Fibroblast of lung (primary cell): Measurements from ENCODE around the gene GAL3ST2. TPM values are rescaled to one million over a fixed set of nuclear protein-coding genes. Genes with fewer than 3 reads are reported as not detected.

ENCODE experiments used
- DNase-seq, 2 donors: peaks; one replicate each; pipeline versions ENCODE4 v3.0.0 to v3.0.0-alpha.2; 2010; ENCODE audit warnings: low read depth in 2 of 2
- H2AFZ ChIP-seq: 2 replicates; pipeline ENCODE4 v1.5.1; 2012; ENCODE audit warnings: low read length, control low read depth, inconsistent platforms
- H3K27ac ChIP-seq: 2 replicates; pipeline ENCODE4 v1.5.1; 2011; ENCODE audit warnings: low read length, control low read depth; ENCODE audit not compliant: insufficient read depth
- H3K27me3 ChIP-seq: 2 replicates; pipeline ENCODE4 v1.5.1; 2011; ENCODE audit warnings: mild to moderate bottlenecking, low read length; ENCODE audit not compliant: control insufficient read depth, insufficient read depth
- H3K36me3 ChIP-seq: 2 replicates; pipeline ENCODE4 v1.5.1; 2011; ENCODE audit warnings: low read length; ENCODE audit not compliant: control insufficient read depth, insufficient read depth
- H3K4me1 ChIP-seq: 2 replicates; pipeline ENCODE4 v1.5.1; 2011; ENCODE audit warnings: low read length; ENCODE audit not compliant: control insufficient read depth, insufficient read depth; ENCODE audit errors: extremely low read depth
- H3K4me2 ChIP-seq: 2 replicates; pipeline ENCODE4 v1.5.1; 2011; ENCODE audit warnings: low read length, control low read depth; ENCODE audit not compliant: insufficient read depth; ENCODE audit errors: extremely low read depth
- H3K4me3 ChIP-seq, 4 experiments: fragments of 200-600 bp in 1 of 4; sonication (generic) in 1 of 4; replicated peaks in 1 of 4; 2 replicates each; pipeline ENCODE4 v1.5.1; 2011 to 2016; ENCODE audit warnings: low read length in 4 of 4, low read depth in 3 of 4, mild to moderate bottlenecking in 3 of 4, control low read depth in 2 of 4, inconsistent platforms in 1 of 4, mixed read lengths in 1 of 4; ENCODE audit not compliant: insufficient read depth in 1 of 4; ENCODE audit errors: control extremely low read depth in 1 of 4
- H3K79me2 ChIP-seq: 2 replicates; pipeline ENCODE4 v1.5.1; 2012; ENCODE audit warnings: mild to moderate bottlenecking, low read length, inconsistent platforms; ENCODE audit not compliant: control insufficient read depth, insufficient read depth
- H3K9ac ChIP-seq: 2 replicates; pipeline ENCODE4 v1.5.1; 2011; ENCODE audit warnings: mild to moderate bottlenecking, low read length, control low read depth; ENCODE audit not compliant: insufficient read depth
- H3K9me3 ChIP-seq: 2 replicates; pipeline ENCODE4 v1.5.1; 2012; ENCODE audit warnings: low read depth, low read length; ENCODE audit not compliant: control insufficient read depth, insufficient read depth
- H4K20me1 ChIP-seq: 2 replicates; pipeline ENCODE4 v1.5.1; 2011; ENCODE audit warnings: low read length; ENCODE audit not compliant: control insufficient read depth, insufficient read depth; ENCODE audit errors: extremely low read depth
- EZH2 ChIP-seq: IDR thresholded peaks from 2 replicates; pipeline ENCODE4 v1.5.1; 2012; ENCODE audit warnings: low read length, control low read depth, mild to moderate bottlenecking; ENCODE audit errors: missing control alignments
- polyA plus RNA-seq, 2 donors: library from polyadenylated mRNA; depleted of rRNA in 1 of 2; stranded (reverse) in 1 of 2; unstranded in 1 of 2; fragments of >200 nt; gene quantifications; 2 replicates each; pipeline ENCODE4 v1.2.1, GENCODE V29; 2011 to 2012; ENCODE audit warnings: missing spikeins in 1 of 2
- total RNA-seq: library from RNA; depleted of rRNA; stranded (reverse); fragments of >200 nt; gene quantifications from 2 replicates; pipeline ENCODE4 v1.2.1, GENCODE V29; 2014
- TF ChIP-seq, protein P1 (sequence below), 2 donors: IDR thresholded peaks in 1 of 2; conservative IDR thresholded peaks in 1 of 2; 1 replicate in 1 of 2; 2 replicates in 1 of 2; pipeline ENCODE4 v1.5.1; 2011 to 2012; ENCODE audit warnings: low read length in 2 of 2, control low read depth in 1 of 2, inconsistent platforms in 1 of 2, low read depth in 1 of 2, mild to moderate bottlenecking in 1 of 2

Gene GAL3ST2
- total and polyA plus RNA-seq, 2 donors (not counting 1 experiment from before 2014, with no cell fraction given) = 0.17 TPM; not detected in 1

DNA sequence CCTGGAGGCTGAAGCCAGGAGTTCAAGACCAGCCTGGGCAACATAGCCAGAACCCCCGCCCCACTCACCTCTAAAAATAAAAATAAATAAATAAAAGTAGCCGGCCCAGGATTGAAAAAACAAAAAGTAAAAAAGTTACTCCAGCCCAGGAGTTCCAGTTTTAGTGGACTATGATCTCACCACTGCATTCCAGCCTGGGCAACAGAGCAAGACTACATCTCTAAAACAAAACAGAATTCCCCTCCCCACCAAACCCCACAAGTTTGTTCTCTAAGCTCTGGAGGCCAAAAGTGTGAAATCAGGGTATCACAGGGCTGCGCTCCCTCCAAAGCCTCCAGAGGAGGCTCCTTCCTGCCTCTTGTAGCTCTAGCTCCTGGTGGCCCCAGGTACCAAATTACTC, 40.5 kb upstream of the GAL3ST2 start:
- H3K27ac ChIP-seq = no peak overlapping the region
- no peak for DNase-seq

DNA sequence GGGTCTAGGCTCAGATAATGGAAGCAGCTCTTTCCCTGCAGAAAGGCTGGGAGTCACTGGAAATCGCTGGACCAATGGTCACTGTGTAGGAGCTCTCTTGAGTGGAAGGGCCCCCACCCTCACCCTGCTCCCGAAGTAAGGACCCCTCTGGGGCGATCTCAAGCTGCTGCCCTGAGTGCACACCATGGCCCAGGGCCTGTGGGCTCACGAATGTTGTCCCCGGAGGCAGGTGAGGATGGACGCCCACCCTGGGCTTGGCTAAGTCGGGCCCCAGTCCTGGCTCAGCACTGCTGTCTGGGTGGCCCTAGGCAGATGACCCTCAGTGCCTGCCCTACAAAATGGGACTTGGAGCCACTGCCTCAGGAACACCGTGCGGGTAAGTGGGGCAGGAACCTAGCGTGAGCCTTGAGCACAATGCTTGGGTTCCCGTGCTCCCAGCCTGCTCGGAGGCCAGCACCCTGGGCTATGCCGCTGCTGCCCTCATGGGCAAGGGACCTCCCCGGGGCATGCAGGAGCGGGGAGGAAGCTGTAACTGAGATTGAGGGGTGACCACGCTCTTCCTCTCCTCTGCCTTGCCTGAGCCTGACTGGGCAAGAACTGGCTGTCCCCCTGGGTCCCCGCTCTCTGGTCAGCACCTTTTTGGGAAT, 38.5 kb upstream of the GAL3ST2 start:
- H3K4me1 ChIP-seq = no peaks in the 10 kb centered on the region
- no peak overlapping the region for H3K9ac ChIP-seq
- H3K9me3 ChIP-seq = no peaks in the 10 kb centered on the region
- no peak overlapping the region for H3K4me2 ChIP-seq
- H3K79me2 ChIP-seq = no peaks in the 10 kb centered on the region
- no peaks in the 10 kb centered on the region for H3K27me3 ChIP-seq
- TF ChIP-seq, protein P1, sequence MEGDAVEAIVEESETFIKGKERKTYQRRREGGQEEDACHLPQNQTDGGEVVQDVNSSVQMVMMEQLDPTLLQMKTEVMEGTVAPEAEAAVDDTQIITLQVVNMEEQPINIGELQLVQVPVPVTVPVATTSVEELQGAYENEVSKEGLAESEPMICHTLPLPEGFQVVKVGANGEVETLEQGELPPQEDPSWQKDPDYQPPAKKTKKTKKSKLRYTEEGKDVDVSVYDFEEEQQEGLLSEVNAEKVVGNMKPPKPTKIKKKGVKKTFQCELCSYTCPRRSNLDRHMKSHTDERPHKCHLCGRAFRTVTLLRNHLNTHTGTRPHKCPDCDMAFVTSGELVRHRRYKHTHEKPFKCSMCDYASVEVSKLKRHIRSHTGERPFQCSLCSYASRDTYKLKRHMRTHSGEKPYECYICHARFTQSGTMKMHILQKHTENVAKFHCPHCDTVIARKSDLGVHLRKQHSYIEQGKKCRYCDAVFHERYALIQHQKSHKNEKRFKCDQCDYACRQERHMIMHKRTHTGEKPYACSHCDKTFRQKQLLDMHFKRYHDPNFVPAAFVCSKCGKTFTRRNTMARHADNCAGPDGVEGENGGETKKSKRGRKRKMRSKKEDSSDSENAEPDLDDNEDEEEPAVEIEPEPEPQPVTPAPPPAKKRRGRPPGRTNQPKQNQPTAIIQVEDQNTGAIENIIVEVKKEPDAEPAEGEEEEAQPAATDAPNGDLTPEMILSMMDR (conservative IDR thresholded peaks at IDR 0.05 in 1 of 2, IDR thresholded peaks at IDR 0.05 in 1 of 2; ENCODE audit: low read depth in 1 of 2, low read length in 2 of 2) = no peak
- TF ChIP-seq EZH2 = no peak
- H2AFZ ChIP-seq = no peak overlapping the region
- H3K36me3 ChIP-seq = no peaks in the 10 kb centered on the region
- no peaks in the 10 kb centered on the region for H4K20me1 ChIP-seq
- no peak overlapping the region for H3K27ac ChIP-seq
- no peak for DNase-seq
- no peak overlapping the region for H3K4me3 ChIP-seq

More for the DNA sequence above, 40.5 kb upstream of the GAL3ST2 start:
- H3K79me2 ChIP-seq = no peaks in the 10 kb centered on the region
- H3K27me3 ChIP-seq = no peaks in the 10 kb centered on the region
- TF ChIP-seq, protein P1 (conservative IDR thresholded peaks at IDR 0.05 in 1 of 2, IDR thresholded peaks at IDR 0.05 in 1 of 2; ENCODE audit: low read depth in 1 of 2, low read length in 2 of 2) = no peak
- no peak for TF ChIP-seq EZH2
- H3K4me3 ChIP-seq = no peak overlapping the region
- no peaks in the 10 kb centered on the region for H3K36me3 ChIP-seq
- H4K20me1 ChIP-seq = no peaks in the 10 kb centered on the region
- no peaks in the 10 kb centered on the region for H3K9me3 ChIP-seq
- H3K4me1 ChIP-seq = no peaks in the 10 kb centered on the region
- no peak overlapping the region for H3K9ac ChIP-seq
- H3K4me2 ChIP-seq = no peak overlapping the region
- H2AFZ ChIP-seq = no peak overlapping the region

DNA sequence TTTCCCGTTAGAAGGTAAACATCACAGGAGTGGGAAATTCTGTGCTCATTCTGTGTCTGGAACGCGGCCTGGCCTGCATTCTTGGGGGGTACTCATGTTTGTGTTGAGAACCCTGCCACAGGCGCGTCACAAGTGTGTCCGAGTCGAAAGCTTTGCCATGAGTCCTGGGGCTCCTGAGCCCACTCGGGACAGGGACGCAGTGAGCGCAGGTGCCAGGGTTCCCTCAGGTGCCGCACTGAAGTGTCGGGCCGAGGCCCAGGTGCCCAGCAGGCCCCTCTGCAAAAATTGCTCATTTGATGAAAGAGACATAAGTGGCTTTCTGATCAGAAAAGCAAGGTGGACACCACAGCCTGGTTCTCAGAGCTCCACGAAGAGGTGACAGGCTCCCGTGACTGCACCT, 37.4 kb upstream of the GAL3ST2 start:
- Histone ChIP-seq H4K20me1 (no peaks in the 10 kb centered on the region), H2AFZ (no peak overlapping the region), H3K9me3 (no peaks in the 10 kb centered on the region), H3K9ac (no peak overlapping the region), H3K4me3 (no peak overlapping the region), H3K36me3 (peaks cover 3% of the 10 kb centered on the region), H3K27ac (no peak overlapping the region), H3K4me1 (no peaks in the 10 kb centered on the region), H3K27me3 (no peaks in the 10 kb centered on the region), H3K4me2 (no peak overlapping the region), H3K79me2 (no peaks in the 10 kb centered on the region)
- no peak for DNase-seq
- TF ChIP-seq EZH2 = no peak
- TF ChIP-seq, protein P1 (conservative IDR thresholded peaks at IDR 0.05 in 1 of 2, IDR thresholded peaks at IDR 0.05 in 1 of 2; ENCODE audit: low read depth in 1 of 2, low read length in 2 of 2) = no peak
